SKM-1 (cell line): ENCODE results near the gene LIPK.
A peak's percentile ranks its signal among the peaks of the same experiment; 100 is the strongest.
"Not testable (repeated sequence)": the region's sequence is repeated elsewhere in the genome, so short reads cannot be mapped to it uniquely, and the experiment has no call there.

Experiments
- DNase-seq: peaks from one replicate; lab custom pipeline; 2025; ENCODE audit not compliant: unreplicated experiment; lab: John Stamatoyannopoulos, UW

LIPK gene

GRCh38 chr10:88705958-88706357, at the start of gene LIPK:
TSS of gene LIPK (plus strand) at chr10:88706249. CDS start at chr10:88724544, 18,295 bp downstream.
- no peak for DNase-seq

DNA sequence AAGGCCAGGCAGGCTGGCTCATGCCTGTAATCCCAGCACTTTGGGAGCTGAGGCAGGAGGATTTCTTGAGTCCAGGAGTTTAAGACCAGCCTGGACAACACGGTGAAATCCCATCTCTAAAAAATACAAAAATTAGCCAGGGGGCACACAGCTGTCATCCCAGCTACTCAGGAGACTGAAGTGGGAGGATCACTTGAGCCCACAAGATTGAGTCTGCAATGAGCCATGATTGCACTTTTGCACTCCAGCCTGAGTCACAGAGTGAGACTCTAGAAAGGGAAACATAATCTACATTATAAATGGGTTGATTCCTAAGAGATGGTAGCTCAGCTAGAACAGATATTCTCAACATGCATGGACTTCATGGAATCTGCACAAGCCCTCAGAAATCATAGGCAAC, 48.1 kb upstream of the LIPK start:
- DNase-seq = no peak

GRCh38 chr10:88659725-88660597, 46.1 kb upstream of the LIPK start:
- DNase-seq = no peak

GRCh38 chr10:88660598-88660884, 45.5 kb upstream of the LIPK start:
- DNase-seq = no peak

DNA sequence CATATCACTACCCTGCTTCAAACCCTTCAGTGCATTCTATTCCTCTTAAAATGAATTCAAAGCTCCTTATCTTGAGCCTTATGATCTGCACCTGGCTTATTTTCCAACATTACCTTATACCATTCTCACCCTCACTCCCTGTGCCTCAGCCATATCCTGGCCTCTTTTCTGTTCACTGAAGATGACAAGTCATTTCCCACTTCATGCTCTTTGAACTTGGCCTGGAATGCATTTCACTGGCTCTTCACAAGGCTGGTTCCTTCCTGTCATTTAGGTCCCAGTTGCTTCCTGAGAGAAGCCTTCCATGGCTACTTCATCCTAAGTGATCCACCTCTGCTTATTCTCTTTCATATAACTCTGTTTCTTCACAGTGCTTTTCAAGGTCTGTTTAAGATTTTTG, 45.0 kb upstream of the LIPK start:
- no peak for DNase-seq

- no peak for DNase-seq
Measured at GRCh38 chr10:88661577-88661976, 44.5 kb upstream of the LIPK start.

- DNase-seq = not testable (repeated sequence)
Measured at GRCh38 chr10:88663153-88663552, 42.9 kb upstream of the LIPK start.

DNA sequence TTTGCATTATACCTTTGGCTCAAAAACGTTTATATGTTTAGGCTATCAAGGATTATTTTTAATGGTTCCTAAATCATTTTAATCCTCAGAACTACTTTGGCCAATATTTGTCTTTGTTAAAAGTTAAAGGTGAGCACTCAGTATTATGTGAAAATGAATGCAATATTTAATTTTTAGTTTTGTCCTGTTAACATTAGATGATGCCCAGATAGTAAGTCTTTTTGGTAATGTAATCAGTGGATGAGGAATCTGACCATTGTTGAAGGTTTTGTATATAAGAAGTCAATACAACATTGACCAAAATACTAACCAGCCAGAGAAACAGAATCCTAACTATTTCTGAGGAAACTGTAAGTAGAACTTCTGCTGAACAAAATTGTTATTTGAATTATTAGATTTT, 41.9 kb upstream of the LIPK start, which contains the start of gene LIPF:
LIPF (plus strand) TSS at position 301 of the 400 bp plus-strand sequence. CDS start 2,856 bp downstream, outside the sequence.
- no peak for DNase-seq

GRCh38 chr10:88668465-88668864, 37.6 kb upstream of the LIPK start:
- DNase-seq = no peak

DNA sequence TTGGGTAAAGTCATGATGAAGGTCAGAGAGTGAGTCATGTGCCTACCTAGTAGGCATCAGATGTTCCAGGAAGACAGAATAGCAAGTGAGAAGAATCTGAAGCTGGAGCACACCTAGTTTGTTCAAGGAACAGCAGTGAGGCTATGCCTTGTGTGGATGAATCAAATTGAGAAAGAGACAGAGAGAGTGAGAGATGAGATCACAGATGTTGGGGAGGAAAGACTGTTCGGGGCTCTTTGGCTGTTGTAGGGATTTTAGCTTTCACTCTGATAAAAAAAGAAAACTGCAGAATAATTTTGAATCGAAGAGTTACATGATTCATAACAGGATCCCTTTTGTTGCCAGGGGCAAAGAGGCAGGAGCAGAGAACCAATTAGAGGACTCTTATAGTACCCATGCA, 35.6 kb upstream of the LIPK start:
- no peak for DNase-seq

GRCh38 chr10:88672041-88672440, 34.0 kb upstream of the LIPK start:
- no peak for DNase-seq

- DNase-seq = no peak
Measured at GRCh38 chr10:88676283-88677060, 29.6 kb upstream of the LIPK start.

DNA sequence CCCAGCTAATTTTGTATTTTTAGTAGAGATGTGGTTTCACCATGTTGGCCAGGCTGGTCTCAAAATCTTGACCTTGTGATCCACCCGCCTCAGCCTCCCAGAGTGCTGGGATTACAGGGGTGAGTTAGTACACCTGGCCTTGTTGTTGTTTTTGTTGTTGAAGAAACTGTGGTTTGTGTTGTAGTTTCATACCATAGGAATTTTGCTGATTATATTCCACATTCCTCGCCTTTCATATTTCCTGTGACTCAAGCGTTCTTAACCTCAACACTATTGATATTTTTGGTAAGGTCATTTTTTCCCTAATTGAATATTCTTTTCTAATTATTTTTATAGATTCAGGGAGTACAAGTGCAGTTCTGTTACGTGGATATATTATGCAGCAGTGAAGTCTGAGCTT, 25.1 kb upstream of the LIPK start:
- DNase-seq = no peak

- DNase-seq = no peak
Measured at GRCh38 chr10:88682491-88682890, 23.6 kb upstream of the LIPK start.

- peak; percentile 45 for DNase-seq
Measured at GRCh38 chr10:88687853-88688467, 18.1 kb upstream of the LIPK start.

GRCh38 chr10:88689366-88689765, 16.7 kb upstream of the LIPK start:
- no peak for DNase-seq

- no peak for DNase-seq
Measured at GRCh38 chr10:88693392-88694020, 12.5 kb upstream of the LIPK start.

DNA sequence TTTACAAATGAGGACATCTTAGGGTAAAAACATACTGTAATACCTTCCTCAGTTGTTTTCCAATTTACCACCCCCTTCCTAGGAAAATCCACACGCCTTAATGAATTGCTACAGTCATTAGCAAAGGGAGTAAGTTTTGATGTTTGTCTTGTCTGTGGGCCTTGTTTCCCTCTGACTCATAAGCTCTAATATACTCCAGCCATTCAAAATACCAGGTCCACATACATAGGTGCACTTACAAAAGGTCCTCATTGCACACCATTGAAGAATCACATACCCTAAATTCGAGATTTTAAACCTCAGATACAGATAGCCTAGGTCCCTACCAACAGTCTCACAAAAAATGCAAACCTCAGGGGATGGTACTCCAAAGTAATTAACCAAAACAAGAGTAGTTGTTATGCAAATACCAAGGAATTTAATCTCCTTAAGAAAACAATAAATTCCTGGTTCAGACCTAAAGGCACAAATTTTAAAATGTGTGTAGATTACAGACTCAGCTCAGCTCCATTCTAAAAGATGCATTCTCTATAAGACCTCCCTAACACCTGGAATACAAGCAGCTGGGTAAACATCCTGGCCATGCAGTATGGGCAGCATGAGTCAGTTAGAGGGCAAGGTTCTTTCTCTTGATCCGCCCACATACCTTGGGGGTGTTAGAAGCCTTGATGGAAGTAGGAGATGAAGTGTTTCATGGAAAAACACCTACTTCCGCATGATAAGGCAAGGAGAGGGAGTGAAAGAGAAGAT, 3.0 kb upstream of the LIPK start:
- no peak for DNase-seq

GRCh38 chr10:88707429-88708155, 1.5 kb downstream of the LIPK start:
- DNase-seq = no peak

- DNase-seq = not testable (repeated sequence)
Measured at GRCh38 chr10:88709361-88709760, 3.3 kb downstream of the LIPK start.
